GM21529 (cell line): ENCODE results near the gene CFAP74.

ENCODE experiments used
- ATAC-seq: cut with Tn5 transposase; IDR thresholded peaks from one replicate; pipeline ENCODE4 v1.9.1; 2021; ENCODE audit not compliant: unreplicated experiment

Gene CFAP74

GRCh38 chr1:1971017-1971416, 32.6 kb downstream of the CFAP74 start:
- ATAC-seq = no peak

- no peak for ATAC-seq
Observed at GRCh38 chr1:1969953-1970716, 33.5 kb downstream of the CFAP74 start.

DNA sequence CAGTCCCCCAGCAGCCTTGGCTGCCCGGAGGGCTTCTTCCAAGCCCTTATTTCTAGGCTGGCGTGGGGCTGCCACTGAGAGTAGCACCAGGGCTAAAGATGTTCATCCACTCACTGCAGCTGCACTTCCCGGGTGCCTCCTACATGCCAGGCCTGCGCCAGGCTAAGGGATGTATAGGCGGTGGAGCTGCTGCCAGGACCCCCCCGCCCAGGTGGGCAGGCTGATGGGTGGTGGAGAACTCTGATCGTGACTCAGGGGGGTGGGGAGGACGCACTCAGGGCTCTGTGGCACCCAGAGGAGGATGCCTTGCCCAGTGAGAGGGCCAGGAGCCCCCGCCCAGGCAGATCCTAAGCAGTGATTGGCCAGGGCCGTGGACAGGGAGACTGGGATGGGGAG, 34.1 kb downstream of the CFAP74 start:
- no peak for ATAC-seq

DNA sequence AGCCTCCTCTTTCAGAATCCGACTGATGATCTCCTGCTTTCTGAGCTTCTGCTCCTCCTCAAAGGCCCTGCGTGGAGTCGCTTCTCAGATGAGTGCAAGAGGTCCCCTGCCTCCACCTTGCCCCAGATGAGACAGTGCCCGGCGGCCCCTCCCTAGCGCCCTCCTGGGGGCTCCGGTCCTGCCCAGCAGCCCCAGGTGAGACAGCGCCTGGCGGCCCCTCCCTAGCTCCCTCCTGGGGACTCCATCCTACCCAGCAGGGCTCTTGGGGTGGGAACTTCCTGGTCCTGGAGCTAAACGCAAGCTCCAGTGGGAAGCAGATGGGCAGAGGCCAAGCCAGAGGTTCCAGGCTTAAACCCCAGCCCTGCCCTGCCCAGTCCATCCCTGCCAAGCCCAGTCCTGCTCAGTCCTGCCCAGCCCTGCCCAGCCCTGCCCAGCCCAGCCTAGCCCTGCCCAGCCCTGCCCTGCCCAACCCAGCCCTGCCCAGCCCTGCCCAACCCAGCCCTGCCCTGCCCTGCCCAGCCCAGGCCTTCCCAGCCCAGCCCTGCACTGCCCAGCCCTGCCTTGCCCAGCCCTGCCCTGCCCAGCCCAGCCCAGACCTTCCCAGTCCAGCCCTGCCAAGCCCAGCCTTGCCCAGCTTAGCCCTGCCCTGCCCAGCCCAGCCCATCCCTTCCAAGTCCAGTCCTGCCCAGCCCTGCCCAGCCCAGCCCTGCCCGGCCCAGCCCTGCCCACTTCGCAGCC, 34.6 kb downstream of the CFAP74 start:
- ATAC-seq = no peak

DNA sequence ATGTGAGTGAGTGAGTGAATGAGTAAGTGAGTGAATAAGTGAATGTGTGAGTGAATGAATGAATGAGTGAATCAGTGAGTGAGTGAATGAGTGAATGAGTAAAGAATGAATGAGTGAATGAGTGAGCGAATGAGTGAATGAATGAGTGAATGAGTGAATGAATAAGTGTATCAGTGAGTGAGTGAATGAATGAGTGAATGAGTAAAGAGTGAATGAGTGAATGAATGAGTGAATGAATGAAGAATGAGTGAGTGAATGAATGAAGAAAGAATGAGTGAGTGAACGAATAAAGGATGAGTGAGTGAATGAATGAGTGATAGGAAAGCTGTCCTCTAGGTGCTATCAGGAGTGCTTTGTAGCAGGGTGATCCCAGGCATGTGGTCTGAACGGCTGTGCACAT, 35.7 kb downstream of the CFAP74 start:
- no peak for ATAC-seq

DNA sequence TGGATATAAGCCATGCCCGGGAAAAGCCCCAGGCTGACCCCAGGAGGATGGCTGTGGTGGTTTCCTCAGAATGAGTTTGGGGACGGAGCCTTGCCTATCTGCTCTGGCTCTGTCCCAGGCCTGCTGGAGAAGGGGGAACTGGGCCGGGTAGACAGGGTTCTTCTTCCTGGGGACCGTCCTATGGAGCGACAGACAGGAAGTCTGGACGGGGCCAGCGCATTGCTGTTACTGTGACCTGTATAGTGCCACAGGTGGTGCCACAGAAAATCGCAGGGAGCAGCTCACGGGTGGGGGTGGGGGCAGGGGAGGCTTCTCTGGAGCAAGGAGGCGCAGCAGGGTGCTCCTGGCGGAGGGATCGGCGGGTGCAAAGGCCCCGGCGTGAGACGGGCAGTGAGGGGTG, 36.4 kb downstream of the CFAP74 start:
- ATAC-seq = no peak

DNA sequence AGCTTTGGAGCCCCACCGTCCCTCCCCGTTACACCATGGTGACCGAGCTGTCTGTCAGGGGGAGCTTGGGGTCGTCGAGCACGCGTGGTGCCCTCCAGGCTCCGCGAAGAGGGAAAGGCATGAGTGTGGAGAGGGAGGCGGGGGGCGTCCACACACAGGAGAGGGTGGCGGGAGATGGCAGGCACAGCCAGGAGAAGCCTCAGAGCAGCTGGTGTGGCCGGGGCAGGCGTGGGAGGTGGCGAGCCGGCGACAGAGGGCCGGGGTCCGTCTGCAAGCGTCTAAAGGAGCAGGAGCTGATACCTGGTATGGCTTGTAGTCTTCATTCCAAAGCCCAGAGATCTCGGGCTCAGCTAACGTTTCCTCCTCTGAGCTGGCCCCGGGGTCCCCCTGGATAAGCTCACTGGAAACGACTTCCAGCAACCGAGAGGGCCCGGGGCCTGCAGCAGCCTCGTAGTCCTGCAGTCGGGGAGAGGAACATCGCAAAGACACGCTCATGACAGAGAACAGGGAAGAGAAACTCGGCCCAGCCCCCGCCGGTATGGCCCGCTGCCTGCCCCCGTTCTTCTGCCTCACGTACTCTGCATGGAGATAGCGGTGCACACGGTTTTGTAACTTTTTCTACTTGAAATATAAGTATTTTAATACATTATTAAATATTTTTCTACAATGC, 37.4 kb downstream of the CFAP74 start:
- no peak for ATAC-seq

DNA sequence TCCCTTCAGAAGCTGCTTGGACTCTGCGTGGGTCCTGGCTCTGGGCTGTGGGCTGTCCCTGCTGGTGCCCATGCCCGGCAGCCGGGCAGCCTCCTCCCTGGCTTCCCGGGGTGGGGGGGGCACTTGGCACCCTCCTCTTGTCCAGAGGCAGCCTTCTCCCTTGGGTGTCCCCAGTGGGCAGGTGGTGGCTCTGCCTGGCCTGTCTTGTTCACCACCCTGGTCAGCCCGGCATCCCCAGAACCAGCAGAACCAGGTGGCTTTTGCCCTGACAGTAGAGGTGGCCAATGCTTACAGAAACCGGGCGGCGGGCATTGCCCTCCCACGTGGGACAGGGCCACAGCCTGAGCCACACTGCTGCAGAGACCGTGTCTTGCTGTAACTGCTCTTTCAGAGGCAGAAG, 38.0 kb downstream of the CFAP74 start:
- no peak for ATAC-seq

DNA sequence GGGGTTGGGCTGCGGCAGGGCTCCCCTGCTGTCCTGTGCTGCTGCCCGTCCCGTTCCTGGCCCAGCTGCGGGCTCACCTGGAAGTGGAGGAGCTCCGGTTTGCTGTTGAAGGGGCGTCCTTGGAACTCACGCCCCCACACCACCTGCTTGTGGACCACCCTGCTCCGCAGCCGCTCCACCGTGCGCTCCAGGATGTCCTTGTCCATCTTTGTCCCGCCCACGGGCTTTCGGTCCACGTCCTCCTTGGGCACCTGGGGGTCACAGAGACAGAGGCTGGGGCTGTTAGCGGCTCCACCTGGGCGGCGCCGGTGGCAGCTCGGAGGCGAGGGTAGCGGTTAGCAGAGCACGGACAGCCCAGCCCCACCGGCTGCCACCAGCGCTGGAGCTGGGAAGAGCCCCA, 38.8 kb downstream of the CFAP74 start:
- no peak for ATAC-seq

GRCh38 chr1:1963570-1963969, 40.0 kb downstream of the CFAP74 start:
- no peak for ATAC-seq

DNA sequence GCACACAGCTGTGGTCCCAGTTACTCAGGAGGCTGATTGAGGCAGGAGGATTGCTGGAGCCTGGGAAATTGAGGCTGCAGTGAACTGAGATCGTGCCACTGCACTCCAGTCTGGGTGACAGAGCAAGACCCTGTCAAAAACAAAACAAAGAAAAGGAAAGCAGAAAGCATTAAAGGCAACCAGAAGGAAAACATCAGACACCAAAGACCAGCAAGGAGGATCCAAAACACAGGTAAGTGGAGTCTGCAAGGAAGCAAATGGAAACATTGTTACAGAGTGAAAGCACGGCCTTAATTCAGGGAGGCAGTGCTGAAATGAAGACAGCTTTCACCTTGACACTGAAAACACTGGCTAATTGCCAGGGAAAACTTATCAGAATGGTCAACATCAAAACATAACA, 40.8 kb downstream of the CFAP74 start:
- no peak for ATAC-seq

- no peak for ATAC-seq
Observed at GRCh38 chr1:1960480-1961196, 42.9 kb downstream of the CFAP74 start.

- no peak for ATAC-seq
Observed at GRCh38 chr1:1959840-1960479, 43.6 kb downstream of the CFAP74 start.

DNA sequence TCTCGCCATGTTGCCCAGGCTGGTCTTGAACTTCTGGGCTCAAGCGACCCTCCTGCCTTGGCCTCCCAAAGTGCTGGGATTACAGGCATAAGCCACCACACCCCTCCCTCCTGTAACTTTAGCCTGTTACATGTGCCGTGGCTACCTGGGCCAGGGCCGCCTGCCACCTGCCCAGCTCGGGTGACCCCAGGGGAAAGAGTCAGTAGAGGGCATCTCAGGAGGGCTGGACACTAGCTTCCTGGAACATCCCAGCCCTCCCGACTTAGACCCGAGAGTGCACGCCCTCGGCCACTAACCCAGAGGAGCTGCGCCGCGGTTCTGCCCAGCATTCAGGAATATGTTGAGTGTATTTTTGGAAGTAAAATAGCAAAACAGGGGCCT, 44.1 kb downstream of the CFAP74 start:
- ATAC-seq = no peak

DNA sequence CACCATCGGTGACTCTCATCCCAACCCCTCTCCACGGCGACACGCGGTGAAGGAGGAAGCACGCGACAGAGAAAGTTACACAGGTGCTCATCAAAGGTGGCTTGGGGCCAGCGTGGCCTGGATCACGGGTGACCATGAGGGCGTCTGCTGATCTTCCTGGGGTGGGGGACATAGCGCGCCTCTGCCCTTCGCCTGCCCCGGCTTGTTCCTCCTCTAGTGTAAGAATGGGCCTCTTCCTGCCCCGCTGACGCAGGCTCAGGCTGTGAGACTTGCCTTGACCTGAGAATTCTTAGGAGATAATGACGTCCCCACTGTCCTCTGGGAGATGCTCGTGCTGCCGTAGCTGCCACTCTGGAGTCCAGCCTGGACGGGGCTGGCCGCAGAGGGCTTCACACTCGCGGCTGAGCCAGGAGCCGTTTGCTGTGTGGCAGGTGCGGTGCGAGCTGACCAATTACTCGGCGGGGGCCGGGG, 45.5 kb downstream of the CFAP74 start:
- no peak for ATAC-seq

DNA sequence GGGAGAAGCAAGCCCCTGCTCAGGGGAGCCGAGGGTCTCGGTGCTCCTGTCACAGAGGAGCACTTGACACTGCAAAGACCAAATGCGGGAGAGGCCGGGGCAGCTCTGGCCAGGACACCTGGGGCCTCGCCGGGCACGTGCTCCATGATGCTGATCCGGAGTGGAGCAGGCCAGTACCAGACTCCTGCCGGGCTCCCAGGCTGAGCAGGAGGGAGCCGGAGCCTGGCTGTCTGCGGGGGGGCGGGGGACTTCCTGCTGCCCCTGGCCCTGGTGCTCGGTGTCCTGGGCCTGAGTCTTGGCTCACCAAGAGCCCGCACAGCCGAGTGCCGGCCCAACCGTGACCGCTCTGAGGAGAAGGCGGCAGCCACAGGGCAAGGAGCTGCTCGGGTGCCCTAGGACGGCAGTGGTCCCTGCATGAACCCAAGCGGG, 46.0 kb downstream of the CFAP74 start:
- ATAC-seq = no peak

GRCh38 chr1:1956586-1957532, 46.7 kb downstream of the CFAP74 start:
- no peak for ATAC-seq

DNA sequence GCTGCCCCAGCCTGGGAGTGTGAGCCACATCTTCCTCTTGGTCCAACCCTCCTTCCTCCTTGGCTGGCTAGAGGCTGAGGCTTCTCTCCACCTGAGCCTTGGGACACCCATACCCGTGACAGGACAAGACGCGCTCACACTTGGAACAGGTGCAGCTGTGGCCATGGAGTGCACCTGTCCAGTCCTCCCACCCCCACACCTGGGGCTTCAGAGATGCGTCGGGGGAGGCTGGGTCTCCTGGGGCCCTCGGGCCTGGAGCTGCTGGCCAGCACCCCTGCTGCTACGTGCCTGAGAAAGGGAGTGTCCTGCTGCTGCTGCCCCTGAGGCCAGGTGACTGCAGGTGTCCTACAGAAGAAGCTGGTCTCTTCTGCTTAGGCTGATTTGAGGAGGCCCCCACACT, 47.5 kb downstream of the CFAP74 start:
- ATAC-seq = no peak

- no peak for ATAC-seq
Observed at GRCh38 chr1:1955621-1956094, 47.9 kb downstream of the CFAP74 start.
